IPS DF 19.7 (cell line): Measurements from ENCODE around the gene IFNA16.
"Not testable (repeated sequence)": the region's sequence is repeated elsewhere in the genome, so short reads cannot be mapped to it uniquely, and the experiment has no call there.

Experiments
- DNase-seq: peaks from one replicate; pipeline ENCODE4 v3.0.0-alpha.2; 2013; ENCODE audit warnings: low read depth, low spot score

IFNA16 gene

GRCh38 chr9:21202105-21202504 is 15.0 kb downstream of the IFNA16 start, which contains the start of gene IFNA7:
TSS of gene IFNA7 (minus strand) at chr9:21202205. CDS start at chr9:21202165, 40 bp downstream.
- DNase-seq, result not testable (repeated sequence)

DNA sequence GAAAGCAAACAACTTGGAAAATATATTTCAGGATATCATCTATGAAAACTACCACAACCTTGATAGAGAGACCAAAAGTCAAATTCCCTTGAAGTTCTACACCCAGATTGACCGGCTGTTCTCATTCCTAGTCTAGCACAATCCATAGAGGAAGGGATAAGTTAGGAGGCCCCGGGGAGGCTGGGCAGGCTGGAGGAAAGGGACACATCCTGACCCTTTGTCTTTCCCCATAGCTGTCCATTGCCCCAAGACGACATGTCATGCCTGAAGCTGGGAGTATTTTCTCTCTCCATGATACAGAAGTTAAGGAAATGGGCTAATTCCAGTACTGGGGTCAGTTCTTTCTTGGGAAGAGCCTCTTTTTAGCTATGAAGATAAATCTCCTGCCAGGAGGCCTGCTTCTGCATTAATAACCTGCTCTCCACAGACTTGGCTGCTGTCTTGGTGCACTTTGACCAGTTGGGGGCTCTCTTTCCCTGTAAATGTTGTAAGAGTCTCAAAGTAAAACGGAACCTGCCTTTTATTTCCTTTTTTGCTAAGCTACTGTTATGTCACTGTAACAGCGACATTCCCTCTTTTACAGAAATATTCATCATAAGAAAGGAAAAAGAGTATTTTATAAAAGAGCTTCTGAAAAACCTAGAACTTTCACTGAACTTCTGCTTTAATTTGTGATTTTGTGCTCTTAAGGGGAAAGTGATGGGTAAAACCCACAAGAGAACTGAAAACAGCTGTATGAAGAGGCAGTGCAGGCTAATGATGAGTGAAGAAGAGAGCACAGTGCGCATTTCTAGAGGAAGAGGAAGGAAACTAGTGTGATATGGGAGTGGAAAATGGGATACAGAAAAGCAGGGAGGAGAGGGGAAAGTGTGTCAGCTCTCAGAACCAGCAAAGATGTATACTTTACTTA is 22.0 kb downstream of the IFNA16 start:
- DNase-seq, result not testable (repeated sequence)

DNA sequence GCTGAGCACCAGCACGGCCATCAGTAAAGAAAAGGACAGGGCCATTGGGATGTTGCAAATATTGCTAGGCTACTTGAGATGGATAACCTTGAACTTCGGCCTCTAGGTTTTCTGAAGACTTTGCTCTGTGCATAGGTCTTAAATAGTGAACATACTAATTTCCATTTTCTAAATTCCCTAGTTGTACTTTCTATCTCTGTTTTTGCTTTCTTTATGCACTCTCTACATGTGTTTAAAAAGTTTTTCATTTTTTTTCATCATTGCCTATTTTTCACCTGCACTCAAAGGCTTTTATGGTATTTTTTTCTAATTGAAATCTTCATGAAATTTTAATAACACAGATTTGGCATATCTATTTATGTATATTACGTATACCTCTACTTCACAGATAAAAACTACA is 29.6 kb downstream of the IFNA16 start, which contains the start of gene IFNA4:
TSS of gene IFNA4 (minus strand) at position 101 of the 400 bp plus-strand sequence. CDS start at position 45, 56 bp downstream.
- DNase-seq, result not testable (repeated sequence)

GRCh38 chr9:21182810-21183736 is 34.0 kb downstream of the IFNA16 start:
- not testable (repeated sequence) for DNase-seq

- no peak for DNase-seq
Observed at GRCh38 chr9:21174671-21175070, 42.4 kb downstream of the IFNA16 start.

DNA sequence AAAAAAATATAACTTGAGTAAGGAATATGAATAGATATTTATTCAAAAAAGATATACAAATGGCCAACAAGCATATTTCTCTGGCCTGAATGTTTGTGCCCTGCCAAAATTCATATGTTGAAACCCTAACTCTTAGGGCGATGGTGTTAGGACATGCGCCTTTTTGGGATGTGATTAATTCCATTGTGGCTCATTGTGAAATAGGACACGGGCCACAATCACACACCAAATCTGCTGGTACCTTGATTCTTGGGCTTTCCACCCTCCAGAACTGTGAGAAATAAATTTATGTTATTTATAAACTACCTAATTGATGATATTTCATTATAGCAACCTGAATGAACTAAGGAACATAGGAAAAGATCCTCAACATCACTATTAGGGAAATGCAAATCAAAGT is 45.0 kb downstream of the IFNA16 start:
- DNase-seq, result no peak

GRCh38 chr9:21171351-21171750 is 45.8 kb downstream of the IFNA16 start:
- DNase-seq, result no peak

GRCh38 chr9:21166560-21166959 is 50.6 kb downstream of the IFNA16 start, which contains the start of gene IFNA21:
TSS of gene IFNA21 (minus strand) at chr9:21166660. CDS start at chr9:21166612, 48 bp downstream.
- not testable (repeated sequence) for DNase-seq
